Measurements from ENCODE around the gene PTPRN2.
"Not testable (repeated sequence)": the region's sequence is repeated elsewhere in the genome, so short reads cannot be mapped to it uniquely, and the experiment has no call there.

Gene PTPRN2

GRCh38 chr7:157996359-157997079, 591.1 kb downstream of the PTPRN2 start:
- DNase-seq = no peak

GRCh38 chr7:157995815-157996214, 591.8 kb downstream of the PTPRN2 start:
- DNase-seq = no peak

GRCh38 chr7:157994319-157994718, 593.3 kb downstream of the PTPRN2 start:
- no peak for DNase-seq

- no peak for DNase-seq
Observed at GRCh38 chr7:157993406-157994105, 594.1 kb downstream of the PTPRN2 start.

- no peak for DNase-seq
Observed at GRCh38 chr7:157992511-157993160, 595.0 kb downstream of the PTPRN2 start.

GRCh38 chr7:157991761-157992160, 595.9 kb downstream of the PTPRN2 start:
- no peak for DNase-seq

- no peak for DNase-seq
Observed at GRCh38 chr7:157991351-157991750, 596.3 kb downstream of the PTPRN2 start.

GRCh38 chr7:157990881-157991250, 596.8 kb downstream of the PTPRN2 start:
- no peak for DNase-seq

- DNase-seq = no peak
Observed at GRCh38 chr7:157990226-157990880, 597.3 kb downstream of the PTPRN2 start.

GRCh38 chr7:157989589-157989988, 598.0 kb downstream of the PTPRN2 start:
- no peak for DNase-seq

GRCh38 chr7:157987906-157988305, 599.7 kb downstream of the PTPRN2 start:
- DNase-seq = no peak

- no peak for DNase-seq
Observed at GRCh38 chr7:157986051-157986450, 601.6 kb downstream of the PTPRN2 start.

- no peak for DNase-seq
Observed at GRCh38 chr7:157985636-157986035, 602.0 kb downstream of the PTPRN2 start.

- no peak for DNase-seq
Observed at GRCh38 chr7:157984423-157985163, 603.0 kb downstream of the PTPRN2 start.

GRCh38 chr7:157983502-157984422, 603.9 kb downstream of the PTPRN2 start:
- no peak for DNase-seq

- DNase-seq = no peak
Observed at GRCh38 chr7:157981778-157982177, 605.8 kb downstream of the PTPRN2 start.

- no peak for DNase-seq
Observed at GRCh38 chr7:157980774-157981173, 606.8 kb downstream of the PTPRN2 start.

GRCh38 chr7:157980341-157980731, 607.3 kb downstream of the PTPRN2 start:
- not testable (repeated sequence) for DNase-seq

GRCh38 chr7:157979636-157980340, 607.8 kb downstream of the PTPRN2 start:
- no peak for DNase-seq

- DNase-seq = no peak
Observed at GRCh38 chr7:157978766-157979165, 608.9 kb downstream of the PTPRN2 start.
